Prostate gland (tissue), 2 donors: ENCODE results near the gene ACKR1.

Source experiments
- POLR2AphosphoS5 ChIP-seq: sonication (generic); formaldehyde crosslinking; IDR thresholded peaks from one replicate; pipeline ENCODE4 v1.6.1; 2017; ENCODE audit warnings: antibody characterized with exemption
- TF ChIP-seq, protein P1 (sequence below), 4 experiments: fragments of 200-600 bp in 2 of 4; fragments of 450-650 bp in 2 of 4; sonication (generic) in 2 of 4; IDR thresholded peaks; 1 replicate in 3 of 4; 2 replicates in 1 of 4; pipeline ENCODE4 v1.5.1; 2016 to 2019; ENCODE audit warnings: antibody characterized with exemption in 4 of 4, mild to moderate bottlenecking in 2 of 4, moderate library complexity in 2 of 4

DNA sequence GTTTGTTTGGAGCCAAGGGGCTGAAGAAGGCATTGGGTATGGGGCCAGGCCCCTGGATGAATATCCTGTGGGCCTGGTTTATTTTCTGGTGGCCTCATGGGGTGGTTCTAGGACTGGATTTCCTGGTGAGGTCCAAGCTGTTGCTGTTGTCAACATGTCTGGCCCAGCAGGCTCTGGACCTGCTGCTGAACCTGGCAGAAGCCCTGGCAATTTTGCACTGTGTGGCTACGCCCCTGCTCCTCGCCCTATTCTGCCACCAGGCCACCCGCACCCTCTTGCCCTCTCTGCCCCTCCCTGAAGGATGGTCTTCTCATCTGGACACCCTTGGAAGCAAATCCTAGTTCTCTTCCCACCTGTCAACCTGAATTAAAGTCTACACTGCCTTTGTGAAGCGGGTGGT is 1.4 kb downstream of the ACKR1 start:
- TF ChIP-seq, protein P1, sequence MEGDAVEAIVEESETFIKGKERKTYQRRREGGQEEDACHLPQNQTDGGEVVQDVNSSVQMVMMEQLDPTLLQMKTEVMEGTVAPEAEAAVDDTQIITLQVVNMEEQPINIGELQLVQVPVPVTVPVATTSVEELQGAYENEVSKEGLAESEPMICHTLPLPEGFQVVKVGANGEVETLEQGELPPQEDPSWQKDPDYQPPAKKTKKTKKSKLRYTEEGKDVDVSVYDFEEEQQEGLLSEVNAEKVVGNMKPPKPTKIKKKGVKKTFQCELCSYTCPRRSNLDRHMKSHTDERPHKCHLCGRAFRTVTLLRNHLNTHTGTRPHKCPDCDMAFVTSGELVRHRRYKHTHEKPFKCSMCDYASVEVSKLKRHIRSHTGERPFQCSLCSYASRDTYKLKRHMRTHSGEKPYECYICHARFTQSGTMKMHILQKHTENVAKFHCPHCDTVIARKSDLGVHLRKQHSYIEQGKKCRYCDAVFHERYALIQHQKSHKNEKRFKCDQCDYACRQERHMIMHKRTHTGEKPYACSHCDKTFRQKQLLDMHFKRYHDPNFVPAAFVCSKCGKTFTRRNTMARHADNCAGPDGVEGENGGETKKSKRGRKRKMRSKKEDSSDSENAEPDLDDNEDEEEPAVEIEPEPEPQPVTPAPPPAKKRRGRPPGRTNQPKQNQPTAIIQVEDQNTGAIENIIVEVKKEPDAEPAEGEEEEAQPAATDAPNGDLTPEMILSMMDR (IDR thresholded peaks at IDR 0.05) = no peak
- no peak for TF ChIP-seq POLR2AphosphoS5
